Astrocyte (in vitro differentiated cells and primary cell): Measurements from ENCODE around the gene PPP1R13B. TPM values are rescaled to one million over a fixed set of nuclear protein-coding genes. Genes with fewer than 3 reads are reported as not detected.

Source experiments
- DNase-seq: peaks from one replicate; pipeline ENCODE4 v3.0.0-alpha.2; 2010; ENCODE audit warnings: low read depth
- FAIRE-seq: peaks from 2 replicates; lab custom pipeline; 2011; peaks lifted over from hg19 to GRCh38; lab: Jason Lieb, UNC
- H2AFZ ChIP-seq: 2 replicates; pipeline ENCODE4 v1.6.0; 2012; ENCODE audit warnings: low read depth, low read length, inconsistent platforms
- H3K27ac ChIP-seq: 2 replicates; pipeline ENCODE4 v1.5.1; 2011; ENCODE audit warnings: low read depth, low read length, inconsistent platforms
- H3K27me3 ChIP-seq: 2 replicates; pipeline ENCODE4 v1.6.0; 2011; ENCODE audit warnings: low read length, inconsistent platforms; ENCODE audit not compliant: insufficient read depth
- H3K36me3 ChIP-seq: 2 replicates; pipeline ENCODE4 v1.5.1; 2011; ENCODE audit warnings: low read length, inconsistent platforms; ENCODE audit not compliant: insufficient read depth
- H3K4me1 ChIP-seq: 2 replicates; pipeline ENCODE4 v1.5.1; 2011; ENCODE audit warnings: low read length, inconsistent platforms; ENCODE audit not compliant: insufficient read depth
- H3K4me2 ChIP-seq: 2 replicates; pipeline ENCODE4 v1.6.0; 2012; ENCODE audit warnings: low read length, inconsistent platforms
- H3K4me3 ChIP-seq: 2 replicates; pipeline ENCODE4 v1.5.1; 2011; ENCODE audit warnings: low read depth, mild to moderate bottlenecking, low read length, inconsistent platforms; ENCODE audit not compliant: insufficient read depth
- H3K79me2 ChIP-seq: 2 replicates; pipeline ENCODE4 v1.6.0; 2012; ENCODE audit warnings: mild to moderate bottlenecking, low read length, inconsistent platforms; ENCODE audit not compliant: insufficient read depth
- H3K9ac ChIP-seq: 2 replicates; pipeline ENCODE4 v1.6.0; 2012; ENCODE audit warnings: mild to moderate bottlenecking, low read length, inconsistent platforms
- H3K9me3 ChIP-seq: 2 replicates; pipeline ENCODE4 v1.5.1; 2012; ENCODE audit warnings: low read depth, mild to moderate bottlenecking, low read length, inconsistent platforms; ENCODE audit not compliant: insufficient read depth
- H4K20me1 ChIP-seq: 2 replicates; pipeline ENCODE4 v1.6.0; 2012; ENCODE audit warnings: low read length, inconsistent platforms; ENCODE audit not compliant: insufficient read depth
- H3K27ac Mint-ChIP-seq: one replicate; pipeline ENCODE4 v1.8.0; 2021; ENCODE audit warnings: mild to moderate bottlenecking, mixed read lengths; ENCODE audit not compliant: unreplicated experiment
- H3K27me3 Mint-ChIP-seq: one replicate; pipeline ENCODE4 v1.8.0; 2021; ENCODE audit warnings: low read depth, mixed read lengths; ENCODE audit not compliant: unreplicated experiment
- H3K36me3 Mint-ChIP-seq: one replicate; pipeline ENCODE4 v1.8.0; 2021; ENCODE audit warnings: low read depth, mixed read lengths; ENCODE audit not compliant: unreplicated experiment
- H3K4me1 Mint-ChIP-seq: one replicate; pipeline ENCODE4 v1.8.0; 2021; ENCODE audit warnings: low read depth, mixed read lengths; ENCODE audit not compliant: unreplicated experiment
- H3K4me3 Mint-ChIP-seq: one replicate; pipeline ENCODE4 v1.8.0; 2021; ENCODE audit warnings: mild to moderate bottlenecking, moderate library complexity, mixed read lengths; ENCODE audit not compliant: unreplicated experiment
- H3K9me3 Mint-ChIP-seq: one replicate; pipeline ENCODE4 v1.8.0; 2021; ENCODE audit warnings: mild to moderate bottlenecking, mixed read lengths; ENCODE audit not compliant: unreplicated experiment
- CTCF ChIP-seq: IDR thresholded peaks from 2 replicates; pipeline ENCODE4 v1.5.1; 2011; ENCODE audit warnings: low read depth, mild to moderate bottlenecking, inconsistent platforms, low read length, moderate library complexity; ENCODE audit not compliant: insufficient read depth
- EZH2 ChIP-seq: IDR thresholded peaks from 2 replicates; pipeline ENCODE4 v1.6.1; 2012; ENCODE audit warnings: mild to moderate bottlenecking, low read length, inconsistent platforms; ENCODE audit not compliant: insufficient read depth
- total RNA-seq: library from RNA; stranded (reverse); gene quantifications from 2 replicates; pipeline ENCODE4 v1.2.1, GENCODE V29; 2021

PPP1R13B gene
- total RNA-seq, 1 donor from 2014 or later, result 7.0 TPM

GRCh38 chr14:103736546-103737431, 110.6 kb downstream of the PPP1R13B start:
- FAIRE-seq (no peak), DNase-seq (no peak)
- H4K20me1 ChIP-seq, result peaks cover 24% of the 10 kb centered on the region
- H3K27ac ChIP-seq, result no peak overlapping the region
- peaks cover 36% of the 10 kb centered on the region for H3K36me3 Mint-ChIP-seq
- no peak overlapping the region for H3K27ac Mint-ChIP-seq
- H3K4me1 ChIP-seq, result peaks cover 8% of the 10 kb centered on the region
- H3K9me3 Mint-ChIP-seq, result no peaks in the 10 kb centered on the region
- H3K4me3 Mint-ChIP-seq, result no peak overlapping the region
- H3K4me2 ChIP-seq, result no peak overlapping the region
- no peak for TF ChIP-seq CTCF
- no peak for TF ChIP-seq EZH2
- H2AFZ ChIP-seq, result no peak overlapping the region
- H3K36me3 ChIP-seq, result peaks cover 12% of the 10 kb centered on the region
- no peaks in the 10 kb centered on the region for H3K79me2 ChIP-seq
- H3K27me3 ChIP-seq, result no peaks in the 10 kb centered on the region
- no peak overlapping the region for H3K9ac ChIP-seq
- no peaks in the 10 kb centered on the region for H3K27me3 Mint-ChIP-seq
- no peak overlapping the region for H3K4me3 ChIP-seq
- H3K9me3 ChIP-seq, result no peaks in the 10 kb centered on the region
- peaks cover 11% of the 10 kb centered on the region for H3K4me1 Mint-ChIP-seq

GRCh38 chr14:103735815-103736545, 111.4 kb downstream of the PPP1R13B start:
- H3K27ac ChIP-seq, result no peak overlapping the region
- TF ChIP-seq EZH2, result no peak
- TF ChIP-seq CTCF, result no peak
- H3K9ac ChIP-seq, result no peak overlapping the region
- H4K20me1 ChIP-seq, result peaks cover 26% of the 10 kb centered on the region
- H2AFZ ChIP-seq, result no peak overlapping the region
- no peaks in the 10 kb centered on the region for H3K9me3 ChIP-seq
- H3K27ac Mint-ChIP-seq, result no peak overlapping the region
- H3K9me3 Mint-ChIP-seq, result no peaks in the 10 kb centered on the region
- H3K36me3 ChIP-seq, result peaks cover 12% of the 10 kb centered on the region
- no peaks in the 10 kb centered on the region for H3K27me3 ChIP-seq
- H3K4me3 Mint-ChIP-seq, result no peak overlapping the region
- no peak for DNase-seq
- H3K79me2 ChIP-seq, result no peaks in the 10 kb centered on the region
- no peak for FAIRE-seq
- peaks cover 2% of the 10 kb centered on the region for H3K4me1 ChIP-seq
- no peak overlapping the region for H3K4me2 ChIP-seq
- no peaks in the 10 kb centered on the region for H3K27me3 Mint-ChIP-seq
- H3K4me1 Mint-ChIP-seq, result peaks cover 3% of the 10 kb centered on the region
- H3K36me3 Mint-ChIP-seq, result peaks cover 39% of the 10 kb centered on the region
- H3K4me3 ChIP-seq, result no peak overlapping the region
